C4-2B (cell line): Measurements from ENCODE around the gene SYNPO2.

Experiments
- ZFX ChIP-seq: fragments of 450-650 bp; IDR thresholded peaks from 2 replicates; pipeline ENCODE4 v1.6.1; 2017
- TF ChIP-seq, protein P1 (sequence below): fragments of 450-650 bp; conservative IDR thresholded peaks from 2 replicates; pipeline ENCODE4 v1.5.1; 2017; ENCODE audit warnings: mild to moderate bottlenecking

DNA sequence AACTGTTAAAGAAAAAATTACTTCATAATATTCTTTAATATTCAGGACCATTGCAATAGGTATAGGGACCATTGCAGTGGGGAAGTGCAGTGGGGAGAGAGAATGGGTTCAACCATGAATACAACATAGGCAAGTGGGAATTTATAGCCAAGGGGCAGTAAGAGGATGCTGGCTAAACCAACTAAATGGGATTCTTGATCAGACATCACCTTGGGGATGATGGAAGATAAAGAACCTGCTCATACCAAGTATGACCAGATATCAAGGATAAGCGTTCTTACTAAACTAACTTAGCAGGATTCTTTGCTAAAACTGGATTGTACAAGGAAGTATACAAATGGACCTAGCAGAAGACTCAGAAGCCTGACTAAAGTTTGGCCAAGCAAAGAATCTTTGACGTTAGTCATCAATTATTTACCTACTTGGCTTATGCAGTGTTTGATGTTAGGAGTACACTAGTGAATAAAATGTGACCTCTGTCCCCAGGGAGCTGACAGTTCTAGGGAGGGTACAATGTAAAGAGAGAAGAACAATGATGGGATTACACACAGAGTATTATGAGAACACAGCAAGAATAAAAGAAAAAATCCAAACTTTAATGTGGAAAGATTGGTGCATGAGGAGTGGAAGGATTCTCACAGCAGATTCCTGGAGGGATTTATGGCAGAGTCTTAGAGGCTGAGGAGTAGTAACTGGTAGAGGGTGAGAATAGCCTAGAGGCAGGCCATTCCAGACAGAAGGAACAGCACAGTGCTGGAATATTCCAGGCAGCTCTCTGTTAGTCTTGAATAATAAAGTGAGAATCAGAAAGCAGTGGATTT lies 192.3 kb downstream of the SYNPO2 start:
- TF ChIP-seq, protein P1, sequence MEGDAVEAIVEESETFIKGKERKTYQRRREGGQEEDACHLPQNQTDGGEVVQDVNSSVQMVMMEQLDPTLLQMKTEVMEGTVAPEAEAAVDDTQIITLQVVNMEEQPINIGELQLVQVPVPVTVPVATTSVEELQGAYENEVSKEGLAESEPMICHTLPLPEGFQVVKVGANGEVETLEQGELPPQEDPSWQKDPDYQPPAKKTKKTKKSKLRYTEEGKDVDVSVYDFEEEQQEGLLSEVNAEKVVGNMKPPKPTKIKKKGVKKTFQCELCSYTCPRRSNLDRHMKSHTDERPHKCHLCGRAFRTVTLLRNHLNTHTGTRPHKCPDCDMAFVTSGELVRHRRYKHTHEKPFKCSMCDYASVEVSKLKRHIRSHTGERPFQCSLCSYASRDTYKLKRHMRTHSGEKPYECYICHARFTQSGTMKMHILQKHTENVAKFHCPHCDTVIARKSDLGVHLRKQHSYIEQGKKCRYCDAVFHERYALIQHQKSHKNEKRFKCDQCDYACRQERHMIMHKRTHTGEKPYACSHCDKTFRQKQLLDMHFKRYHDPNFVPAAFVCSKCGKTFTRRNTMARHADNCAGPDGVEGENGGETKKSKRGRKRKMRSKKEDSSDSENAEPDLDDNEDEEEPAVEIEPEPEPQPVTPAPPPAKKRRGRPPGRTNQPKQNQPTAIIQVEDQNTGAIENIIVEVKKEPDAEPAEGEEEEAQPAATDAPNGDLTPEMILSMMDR, result no peak
- TF ChIP-seq ZFX, result no peak
